ENCODE measurements around the gene ZNG1F. TPM values are rescaled to one million over a fixed set of nuclear protein-coding genes. Genes with fewer than 3 reads are reported as not detected.
"Not testable (repeated sequence)": the region's sequence is repeated elsewhere in the genome, so short reads cannot be mapped to it uniquely, and the experiment has no call there.

The ZNG1F gene
- total RNA-seq, result 10 to 100 TPM in 2 of 3 donors, 1 to 10 TPM in 1; 6.9 to 10.5 (median 10.2) TPM

DNA sequence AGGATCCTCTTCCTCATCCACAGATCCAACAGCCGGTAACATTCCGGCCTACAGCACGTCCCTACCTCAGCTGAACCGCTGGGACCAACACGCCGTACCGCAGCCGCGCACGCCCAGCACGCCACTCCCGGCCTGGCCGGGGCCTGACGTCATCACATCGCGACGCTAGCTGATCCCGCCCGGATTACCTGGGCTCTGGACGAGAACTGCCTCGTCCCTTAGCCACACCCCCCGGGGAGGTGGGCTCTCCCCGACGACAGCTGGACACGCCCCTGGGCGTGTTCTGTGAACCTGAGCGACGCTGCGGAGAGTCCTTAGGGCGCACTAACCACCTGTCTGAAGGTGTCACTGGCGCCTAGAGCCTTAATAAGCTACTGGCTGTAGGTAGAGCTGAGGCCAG lies at the start of gene ZNG1F:
ZNG1F (minus strand) TSS at position 101 of the 400 bp plus-strand sequence; CDS start at position 42, 59 bp downstream.
- not testable (repeated sequence) for DNase-seq; ATAC-seq; H3K27me3 Mint-ChIP-seq (ENCODE audit: low read depth); H3K36me3 Mint-ChIP-seq (ENCODE audit: insufficient read depth); H3K9me3 Mint-ChIP-seq; H3K4me1 Mint-ChIP-seq (ENCODE audit: low read depth); H3K4me3 Mint-ChIP-seq

DNA sequence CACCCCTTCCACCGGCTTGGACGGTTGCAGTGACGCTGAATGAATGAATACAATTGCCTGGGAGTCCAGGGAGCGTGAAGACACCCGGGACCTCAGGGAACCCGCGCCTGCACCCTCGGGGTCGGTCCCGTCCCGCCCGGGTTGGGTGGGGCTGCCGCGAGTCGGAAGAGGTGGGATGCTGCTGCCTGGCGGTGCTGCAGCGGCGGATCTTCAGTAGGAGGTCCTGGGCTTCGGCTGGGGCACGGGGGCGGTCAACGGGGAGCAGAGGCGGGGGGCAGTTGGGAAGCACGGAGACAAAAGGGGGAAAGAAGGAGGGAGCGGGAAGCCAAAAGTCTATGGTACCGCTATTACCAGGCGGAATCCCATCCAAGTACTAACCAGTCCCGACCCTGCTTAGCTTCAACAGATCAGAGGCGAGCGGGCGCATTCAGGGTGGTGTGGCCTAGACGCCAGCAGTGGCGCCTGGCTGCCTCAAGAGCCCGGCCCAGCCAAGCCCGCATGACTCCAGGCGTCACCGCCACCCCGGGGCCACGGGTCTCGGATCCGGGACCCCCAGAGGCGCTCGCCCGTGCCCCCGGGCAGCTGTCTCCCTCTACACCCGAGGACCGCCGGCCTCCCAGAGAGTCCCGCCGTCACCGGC lies 48.1 kb upstream of the ZNG1F start:
- ATAC-seq, result peak in 1 of 2 donors; percentile 10
- DNase-seq; H3K4me3 Mint-ChIP-seq; H3K4me1 Mint-ChIP-seq (ENCODE audit: low read depth); H3K27me3 Mint-ChIP-seq (ENCODE audit: low read depth); H3K36me3 Mint-ChIP-seq (ENCODE audit: insufficient read depth): not testable (repeated sequence)
- H3K9me3 Mint-ChIP-seq, result peaks cover 12% of the 10 kb centered on the region

DNA sequence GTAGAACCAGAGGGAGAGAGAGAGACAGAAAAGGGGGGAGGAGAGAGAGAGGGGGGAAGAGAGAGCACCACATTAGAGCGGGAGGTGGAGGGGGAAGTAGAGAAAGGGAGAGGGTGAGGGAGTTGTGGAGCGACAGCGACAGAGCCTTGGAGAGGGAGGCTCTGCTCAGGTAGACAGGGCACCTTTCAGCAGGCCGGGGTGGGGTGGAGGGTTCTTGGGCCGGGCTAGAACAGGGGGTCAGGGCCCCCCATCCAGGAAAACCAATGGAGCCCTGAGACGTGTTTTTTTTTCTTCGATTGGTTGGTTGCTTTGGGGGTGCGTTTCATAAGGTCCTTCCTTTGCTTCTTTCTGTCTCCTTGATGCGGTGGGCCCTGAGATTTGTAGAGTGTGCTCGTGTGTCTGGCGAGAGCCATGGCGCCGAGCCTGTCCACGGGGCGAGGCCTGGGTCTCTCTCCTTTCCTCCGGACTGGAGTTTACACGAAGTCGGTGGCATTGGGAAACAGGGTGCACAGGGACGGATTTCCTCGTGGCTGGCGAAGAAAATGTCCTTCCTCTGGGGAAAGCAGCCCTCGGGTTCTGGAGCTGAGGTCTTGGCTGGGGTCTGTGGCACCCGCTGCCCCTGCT lies 47.5 kb upstream of the ZNG1F start:
- not testable (repeated sequence) for H3K27me3 Mint-ChIP-seq (ENCODE audit: low read depth); H3K36me3 Mint-ChIP-seq (ENCODE audit: insufficient read depth); ATAC-seq; H3K4me1 Mint-ChIP-seq (ENCODE audit: low read depth); DNase-seq; H3K4me3 Mint-ChIP-seq
- peaks cover 12% of the 10 kb centered on the region for H3K9me3 Mint-ChIP-seq

DNA sequence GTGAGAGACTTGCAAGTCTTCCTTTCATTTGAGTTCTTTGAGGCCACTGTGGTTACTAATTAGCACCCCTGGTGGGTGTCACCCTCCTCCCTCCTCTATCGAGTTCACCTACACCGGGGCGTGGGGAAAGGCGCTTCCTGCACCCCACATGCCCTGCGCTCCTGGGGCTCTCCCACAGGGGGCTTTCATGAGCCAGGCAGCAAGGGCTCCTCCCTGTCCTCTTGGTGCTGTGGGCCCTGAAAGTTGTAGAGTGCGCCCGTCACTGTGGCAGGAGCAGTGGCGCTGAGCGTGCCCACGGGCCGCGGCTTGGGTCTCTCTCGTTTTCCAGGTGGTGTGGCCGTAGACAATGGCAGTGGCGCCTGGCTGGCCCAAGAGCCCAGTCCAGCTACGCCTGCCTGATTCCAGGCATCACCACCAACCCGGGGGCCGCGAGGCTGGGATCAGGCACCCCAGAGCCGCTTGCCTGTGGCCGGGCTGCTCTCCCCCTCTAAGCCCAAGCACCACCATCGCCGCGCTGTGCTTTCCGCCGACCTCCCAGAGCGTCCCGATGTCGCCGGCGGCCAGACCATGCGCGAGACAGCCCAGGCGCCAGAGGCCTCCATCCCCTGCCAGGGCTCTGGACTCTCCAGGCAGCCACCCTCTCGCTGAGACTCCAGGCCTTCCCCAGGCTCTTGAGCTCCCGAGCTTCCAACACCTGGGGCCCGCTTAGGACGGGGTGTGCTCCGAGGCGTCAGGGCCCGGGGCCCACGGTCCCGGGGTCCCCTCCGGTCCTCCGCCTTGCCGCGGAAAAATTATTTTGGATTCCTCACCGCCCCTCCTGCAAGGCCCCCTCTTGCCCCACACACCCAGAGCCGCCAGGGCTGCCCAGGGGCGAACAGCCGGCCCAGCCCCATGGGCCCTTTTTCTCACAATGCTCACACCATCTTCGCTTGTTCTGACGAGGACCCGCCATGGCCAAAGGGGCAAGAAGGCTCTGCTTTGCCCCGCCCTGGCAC lies 46.0 kb upstream of the ZNG1F start:
- ATAC-seq (peak; percentile 78 to 84), DNase-seq (peak; percentile 34)
- H3K9me3 Mint-ChIP-seq; H3K27me3 Mint-ChIP-seq (ENCODE audit: low read depth); H3K4me1 Mint-ChIP-seq (ENCODE audit: low read depth); H3K36me3 Mint-ChIP-seq (ENCODE audit: insufficient read depth); H3K4me3 Mint-ChIP-seq: not testable (repeated sequence)

DNA sequence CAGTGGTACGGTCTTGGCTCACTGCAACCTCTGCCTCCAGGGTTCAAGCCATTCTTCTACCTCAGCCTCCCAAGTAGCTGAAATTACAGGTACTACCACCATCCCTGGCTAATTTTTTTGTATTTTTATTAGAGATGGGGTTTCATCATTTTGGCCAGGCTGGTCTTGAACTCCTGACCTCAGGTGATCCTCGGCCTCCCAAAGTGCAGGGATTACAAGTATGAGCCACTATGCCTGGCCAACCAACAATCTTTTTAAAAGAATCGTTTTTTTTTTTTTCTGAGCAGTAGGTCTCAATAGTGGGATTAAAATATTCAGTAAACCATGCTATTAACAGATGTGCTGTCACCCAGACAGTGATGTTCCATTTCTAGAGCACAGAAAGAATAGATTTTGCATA lies 45.1 kb upstream of the ZNG1F start:
- not testable (repeated sequence) for H3K4me3 Mint-ChIP-seq; H3K36me3 Mint-ChIP-seq (ENCODE audit: insufficient read depth); H3K27me3 Mint-ChIP-seq (ENCODE audit: low read depth); ATAC-seq; H3K9me3 Mint-ChIP-seq; H3K4me1 Mint-ChIP-seq (ENCODE audit: low read depth); DNase-seq

DNA sequence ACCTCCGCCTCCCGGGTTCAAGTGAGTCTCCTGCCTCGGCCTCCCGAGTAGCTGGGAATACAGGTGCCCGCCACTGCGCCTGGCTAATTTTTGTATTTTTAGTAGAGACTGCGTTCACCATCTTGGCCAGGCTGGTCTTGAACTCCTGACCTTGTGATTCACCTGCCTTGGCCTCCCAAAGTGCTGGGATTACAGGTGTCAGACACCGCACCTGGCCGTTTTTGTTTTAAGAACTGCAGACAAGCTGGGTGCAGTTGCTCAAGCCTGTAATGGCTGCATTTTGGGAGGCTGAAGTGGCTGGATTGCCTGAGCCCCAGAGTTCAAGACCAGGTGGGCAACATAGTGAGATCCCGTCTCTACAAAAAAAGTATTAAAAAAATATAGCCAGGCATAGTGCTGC lies 43.2 kb upstream of the ZNG1F start:
- not testable (repeated sequence) for H3K4me1 Mint-ChIP-seq (ENCODE audit: low read depth); ATAC-seq; DNase-seq; H3K27me3 Mint-ChIP-seq (ENCODE audit: low read depth); H3K4me3 Mint-ChIP-seq; H3K9me3 Mint-ChIP-seq; H3K36me3 Mint-ChIP-seq (ENCODE audit: insufficient read depth)

DNA sequence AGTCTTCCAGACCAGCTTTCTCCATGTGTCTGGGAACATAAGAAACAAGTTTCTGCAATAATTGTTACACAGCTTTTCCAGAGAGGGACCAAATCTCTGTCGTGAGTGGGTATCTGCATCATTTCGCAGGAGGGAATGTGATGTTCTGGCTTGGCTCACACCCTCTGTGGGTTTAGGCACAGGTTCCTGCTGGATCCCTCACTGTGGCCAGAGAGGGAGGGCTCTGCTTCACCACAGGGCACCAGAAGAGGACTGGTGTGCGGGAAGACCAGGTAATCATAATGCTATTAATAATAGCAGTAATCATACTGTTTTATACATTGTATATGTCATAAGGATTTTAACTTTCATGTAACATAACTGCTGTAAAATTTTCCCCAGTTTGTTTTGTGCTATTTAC lies 41.3 kb upstream of the ZNG1F start:
- H3K9me3 Mint-ChIP-seq; H3K27me3 Mint-ChIP-seq (ENCODE audit: low read depth); H3K4me1 Mint-ChIP-seq (ENCODE audit: low read depth); H3K4me3 Mint-ChIP-seq; H3K36me3 Mint-ChIP-seq (ENCODE audit: insufficient read depth); DNase-seq: not testable (repeated sequence)
- peak in 1 of 2 donors; percentile 24 for ATAC-seq

DNA sequence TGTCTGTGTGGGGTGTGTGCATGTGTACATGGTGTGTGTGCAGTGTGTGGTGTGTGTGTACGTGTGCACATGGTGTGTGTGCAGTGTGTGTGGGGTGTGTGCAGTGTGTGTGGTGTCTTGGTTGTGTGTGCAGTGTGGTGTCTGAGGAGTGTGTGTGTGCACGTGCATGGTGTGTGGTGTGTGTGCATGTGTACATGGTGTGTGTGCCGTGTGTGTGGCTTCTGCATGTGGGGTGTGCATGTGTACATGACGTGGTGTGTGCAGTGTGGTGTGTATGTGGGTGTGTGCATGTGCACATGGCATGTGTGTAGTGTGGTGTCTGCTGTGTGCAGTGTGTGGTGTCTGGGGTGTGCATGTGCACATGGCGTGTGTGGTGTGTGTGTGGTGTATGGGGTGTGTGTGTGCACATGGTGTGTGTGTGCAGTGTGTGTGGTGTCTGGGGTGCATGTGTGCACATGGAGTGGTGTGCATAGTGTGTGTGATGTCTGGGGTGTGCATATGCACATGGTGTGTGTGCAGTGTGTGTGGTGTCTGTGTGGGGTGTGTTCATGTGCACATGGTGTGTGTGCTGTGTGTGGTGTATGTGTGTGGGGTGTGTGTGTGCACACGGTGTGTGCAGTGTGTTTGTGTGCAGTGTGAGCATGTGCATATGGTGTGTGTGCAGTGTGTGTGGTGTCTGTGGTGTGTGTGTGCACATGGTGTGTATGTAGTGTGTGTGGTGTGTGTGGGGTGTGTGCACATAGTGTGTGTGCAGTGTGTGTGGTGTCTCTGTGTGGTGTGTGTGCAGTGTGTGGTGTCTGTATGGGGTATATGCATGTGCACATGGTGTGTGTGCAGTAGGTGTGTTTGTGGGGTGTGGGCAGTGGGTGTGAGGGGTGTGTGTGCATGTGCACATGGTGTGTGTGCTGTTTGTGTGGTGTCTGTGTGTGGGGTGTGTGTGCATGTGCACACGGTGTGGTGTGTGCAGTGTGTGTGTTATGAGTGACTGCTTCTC lies 40.6 kb upstream of the ZNG1F start:
- Mint-ChIP-seq H3K27me3 (ENCODE audit: low read depth) (no peaks in the 10 kb centered on the region), H3K4me3 (no peak overlapping the region), H3K9me3 (no peaks in the 10 kb centered on the region), H3K4me1 (ENCODE audit: low read depth) (no peaks in the 10 kb centered on the region), H3K36me3 (ENCODE audit: insufficient read depth) (no peaks in the 10 kb centered on the region)
- peak; percentile 43 to 49 for ATAC-seq
- no peak for DNase-seq

DNA sequence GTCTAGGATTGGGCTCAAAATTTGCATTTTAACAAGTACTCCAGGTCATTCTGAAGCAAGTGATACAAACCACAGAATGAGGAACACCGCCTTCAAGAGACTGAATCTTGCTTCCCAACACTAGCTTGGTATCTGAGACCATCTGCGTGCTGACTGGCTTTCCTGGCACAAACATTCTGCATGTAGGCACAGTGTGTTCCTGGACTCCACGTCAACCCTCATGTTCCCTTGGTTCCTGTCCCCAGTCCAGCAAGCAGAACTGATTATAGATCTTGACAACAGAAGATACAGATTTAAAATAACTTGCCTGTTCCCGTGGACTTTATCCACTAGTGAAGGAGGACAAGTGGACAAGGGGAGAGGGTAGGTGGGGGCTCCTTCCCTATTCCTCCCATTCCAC lies 30.7 kb upstream of the ZNG1F start:
- H3K4me3 Mint-ChIP-seq, result not testable (repeated sequence)

DNA sequence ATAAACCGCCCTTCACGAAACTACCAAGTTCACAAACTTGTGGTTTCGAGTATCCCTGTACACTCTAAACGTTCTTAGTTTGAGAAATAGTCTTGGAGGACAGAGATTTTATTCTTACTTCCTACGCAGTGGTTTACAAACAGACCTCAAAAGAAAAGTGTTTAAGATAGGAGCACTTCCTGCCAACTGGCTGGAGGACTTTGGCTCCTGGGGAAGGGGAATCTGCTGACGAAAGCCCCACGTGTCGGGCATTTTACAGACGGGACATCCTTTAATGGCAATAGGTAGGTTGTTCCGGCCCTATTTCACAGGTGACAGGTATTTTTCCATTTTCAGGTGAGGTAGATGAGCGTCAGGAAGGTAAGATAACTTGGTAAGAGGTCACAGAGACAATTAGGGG lies 678 bp downstream of the ZNG1F start:
- H3K36me3 Mint-ChIP-seq (ENCODE audit: insufficient read depth); H3K4me3 Mint-ChIP-seq; ATAC-seq; H3K4me1 Mint-ChIP-seq (ENCODE audit: low read depth); DNase-seq; H3K27me3 Mint-ChIP-seq (ENCODE audit: low read depth); H3K9me3 Mint-ChIP-seq: not testable (repeated sequence)

More for the DNA sequence above, 30.7 kb upstream of the ZNG1F start:
- ATAC-seq; H3K36me3 Mint-ChIP-seq (ENCODE audit: insufficient read depth); H3K27me3 Mint-ChIP-seq (ENCODE audit: low read depth); DNase-seq; H3K4me1 Mint-ChIP-seq (ENCODE audit: low read depth); H3K9me3 Mint-ChIP-seq: not testable (repeated sequence)

DNA sequence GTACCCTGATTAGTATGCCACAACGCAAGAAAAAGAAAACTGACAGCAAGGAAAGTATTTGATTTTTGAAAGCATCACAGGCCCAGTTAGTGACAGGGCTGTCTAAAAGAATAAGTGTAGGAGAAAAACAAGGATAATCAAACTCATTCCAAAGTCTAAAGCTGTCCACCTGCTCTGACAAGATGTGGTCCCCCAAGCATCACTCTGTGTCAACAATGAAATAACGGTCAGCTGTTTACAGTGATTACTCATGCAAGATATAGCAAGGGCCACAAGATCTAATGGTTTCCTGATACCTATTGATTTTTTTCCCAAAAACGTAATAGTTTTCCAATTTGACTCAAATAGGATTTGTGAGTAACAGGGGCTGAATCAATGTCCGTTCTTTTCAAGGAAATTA lies 14.1 kb downstream of the ZNG1F start:
- not testable (repeated sequence) for H3K27me3 Mint-ChIP-seq (ENCODE audit: low read depth); H3K4me1 Mint-ChIP-seq (ENCODE audit: low read depth); H3K9me3 Mint-ChIP-seq

DNA sequence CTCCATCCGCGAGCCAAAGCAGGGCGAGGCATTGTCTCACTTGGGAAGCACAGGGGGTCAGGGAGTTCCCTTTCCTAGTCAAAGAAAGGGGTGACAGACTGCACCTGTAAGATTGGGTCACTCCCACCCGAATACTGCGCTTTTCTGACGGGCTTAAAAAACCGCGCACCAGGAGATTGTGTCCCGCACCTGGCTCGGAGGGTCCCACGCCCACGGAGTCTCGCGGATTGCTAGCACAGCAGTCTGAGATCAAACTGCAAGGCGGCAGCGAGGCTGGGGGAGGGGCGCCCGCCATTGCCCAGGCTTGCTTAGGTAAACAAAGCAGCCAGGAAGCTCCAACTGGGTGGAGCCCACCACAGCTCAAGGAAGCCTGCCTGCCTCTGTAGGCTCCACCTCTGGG lies 39.0 kb downstream of the ZNG1F start:
- H3K36me3 Mint-ChIP-seq (ENCODE audit: insufficient read depth); H3K27me3 Mint-ChIP-seq (ENCODE audit: low read depth); ATAC-seq; DNase-seq; H3K4me1 Mint-ChIP-seq (ENCODE audit: low read depth); H3K4me3 Mint-ChIP-seq; H3K9me3 Mint-ChIP-seq: not testable (repeated sequence)

More for the DNA sequence above, 14.1 kb downstream of the ZNG1F start:
- not testable (repeated sequence) for ATAC-seq; DNase-seq; H3K4me3 Mint-ChIP-seq; H3K36me3 Mint-ChIP-seq (ENCODE audit: insufficient read depth)

DNA sequence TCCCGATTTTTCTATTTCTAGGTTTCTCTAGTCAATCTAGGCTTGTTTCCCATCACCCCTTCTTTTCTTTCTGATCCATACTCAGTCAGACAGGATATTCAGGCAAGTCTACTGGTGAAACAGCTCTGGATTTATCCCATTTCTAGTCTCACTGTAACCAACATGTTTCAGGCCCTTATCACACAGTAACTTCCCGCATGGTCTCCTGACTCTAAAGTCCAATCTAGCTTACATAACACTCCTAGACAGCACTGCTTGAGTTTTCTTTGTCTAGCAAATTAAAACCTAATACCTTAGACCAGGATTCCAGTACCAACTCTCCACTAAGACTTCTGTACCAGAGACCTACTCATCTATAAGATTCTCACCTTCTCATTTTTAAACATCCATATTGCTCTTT lies 47.2 kb downstream of the ZNG1F start:
- H3K36me3 Mint-ChIP-seq (ENCODE audit: insufficient read depth); H3K4me3 Mint-ChIP-seq; H3K27me3 Mint-ChIP-seq (ENCODE audit: low read depth); H3K4me1 Mint-ChIP-seq (ENCODE audit: low read depth); H3K9me3 Mint-ChIP-seq; ATAC-seq; DNase-seq: not testable (repeated sequence)

DNA sequence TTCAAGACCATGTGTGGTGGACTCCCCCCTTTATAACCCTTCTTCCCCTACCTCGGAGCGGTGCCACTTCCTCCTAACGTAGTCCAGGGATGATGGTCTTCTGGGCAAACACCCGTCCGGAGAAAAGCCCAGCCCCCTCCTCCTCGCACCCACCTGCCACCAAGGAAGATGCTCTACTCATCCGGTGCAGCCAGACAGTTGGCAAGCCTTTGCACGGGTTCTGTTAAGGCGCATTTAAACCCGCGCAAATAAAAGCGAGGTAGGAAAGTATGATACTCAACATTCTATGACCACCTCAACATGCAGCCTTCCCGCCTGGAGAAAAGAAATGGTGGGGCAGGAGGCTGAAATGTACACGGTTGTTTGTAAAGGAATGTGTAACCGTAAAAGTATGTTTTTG lies 60.5 kb downstream of the ZNG1F start, which contains the start of gene FOXD4L6:
FOXD4L6 (minus strand) TSS at position 101 of the 400 bp plus-strand sequence. CDS start 298 bp downstream, outside the sequence.
- not testable (repeated sequence) for H3K27me3 Mint-ChIP-seq (ENCODE audit: low read depth); H3K36me3 Mint-ChIP-seq (ENCODE audit: insufficient read depth); H3K4me1 Mint-ChIP-seq (ENCODE audit: low read depth); ATAC-seq; H3K4me3 Mint-ChIP-seq; H3K9me3 Mint-ChIP-seq; DNase-seq
